Stomach (tissue), 4 donors: ENCODE data around the gene PDE4B.

ENCODE experiments used
- EP300 ChIP-seq: sonication (generic); formaldehyde crosslinking; IDR thresholded peaks from one replicate; pipeline ENCODE4 v1.6.1; 2017; ENCODE audit warnings: antibody characterized with exemption
- POLR2A ChIP-seq, 4 donors: fragments of 450-650 bp; IDR thresholded peaks; one replicate each; pipeline ENCODE4 v1.6.1; 2016; ENCODE audit warnings: antibody characterized with exemption in 4 of 4, control low read depth in 2 of 4, mild to moderate bottlenecking in 1 of 4, moderate library complexity in 1 of 4
- POLR2AphosphoS5 ChIP-seq, 3 donors: sonication (generic); formaldehyde crosslinking; IDR thresholded peaks; one replicate each; pipeline ENCODE4 v1.6.1; 2016; ENCODE audit warnings: antibody characterized with exemption in 3 of 3
- TF ChIP-seq, protein P1 (sequence below), 7 experiments: fragments of 450-650 bp in 4 of 7; fragments of 200-600 bp in 3 of 7; sonication (generic) in 3 of 7; IDR thresholded peaks; one replicate each; pipeline ENCODE4 v1.5.1; 2016 to 2019; ENCODE audit warnings: antibody characterized with exemption in 7 of 7, control low read depth in 2 of 7, mild to moderate bottlenecking in 1 of 7

DNA sequence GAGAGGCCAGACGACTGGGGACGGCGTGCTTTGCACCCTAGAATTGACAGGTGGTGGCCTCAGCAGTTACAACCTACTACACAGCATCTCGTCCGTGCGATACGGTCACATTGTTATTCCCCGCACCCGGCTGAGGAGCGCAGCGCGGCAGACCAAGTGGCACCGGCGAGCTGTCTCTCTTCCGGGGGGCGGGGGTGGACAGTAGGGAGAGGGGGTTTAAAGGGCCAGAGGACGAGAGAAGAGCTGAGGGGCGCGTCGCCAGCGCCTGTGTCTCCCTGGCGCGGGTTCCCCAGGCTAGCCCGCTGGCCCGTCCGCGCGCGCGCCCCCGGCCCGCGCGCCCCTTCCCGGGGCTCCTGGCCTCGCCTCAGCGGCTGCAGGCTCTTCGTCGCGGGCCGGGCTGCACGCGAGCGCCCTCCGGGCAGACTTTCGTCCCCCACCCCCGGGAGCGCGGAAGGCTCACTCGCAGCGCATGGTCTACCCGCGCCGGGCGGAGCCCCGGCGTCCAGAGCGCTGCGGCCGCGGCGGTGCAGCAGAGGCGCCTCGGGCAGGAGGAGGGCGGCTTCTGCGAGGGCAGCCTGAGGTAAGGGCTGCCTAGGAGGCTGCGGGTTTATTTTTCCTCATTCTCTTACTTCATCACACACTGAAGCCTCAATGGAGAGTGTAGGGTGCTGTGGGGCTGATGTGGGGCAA lies at the start of gene PDE4B:
- TF ChIP-seq, protein P1, sequence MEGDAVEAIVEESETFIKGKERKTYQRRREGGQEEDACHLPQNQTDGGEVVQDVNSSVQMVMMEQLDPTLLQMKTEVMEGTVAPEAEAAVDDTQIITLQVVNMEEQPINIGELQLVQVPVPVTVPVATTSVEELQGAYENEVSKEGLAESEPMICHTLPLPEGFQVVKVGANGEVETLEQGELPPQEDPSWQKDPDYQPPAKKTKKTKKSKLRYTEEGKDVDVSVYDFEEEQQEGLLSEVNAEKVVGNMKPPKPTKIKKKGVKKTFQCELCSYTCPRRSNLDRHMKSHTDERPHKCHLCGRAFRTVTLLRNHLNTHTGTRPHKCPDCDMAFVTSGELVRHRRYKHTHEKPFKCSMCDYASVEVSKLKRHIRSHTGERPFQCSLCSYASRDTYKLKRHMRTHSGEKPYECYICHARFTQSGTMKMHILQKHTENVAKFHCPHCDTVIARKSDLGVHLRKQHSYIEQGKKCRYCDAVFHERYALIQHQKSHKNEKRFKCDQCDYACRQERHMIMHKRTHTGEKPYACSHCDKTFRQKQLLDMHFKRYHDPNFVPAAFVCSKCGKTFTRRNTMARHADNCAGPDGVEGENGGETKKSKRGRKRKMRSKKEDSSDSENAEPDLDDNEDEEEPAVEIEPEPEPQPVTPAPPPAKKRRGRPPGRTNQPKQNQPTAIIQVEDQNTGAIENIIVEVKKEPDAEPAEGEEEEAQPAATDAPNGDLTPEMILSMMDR (IDR thresholded peaks at IDR 0.05), result no peak
- no peak for TF ChIP-seq POLR2A (IDR thresholded peaks at IDR 0.05)
- TF ChIP-seq EP300, result no peak
- no peak for TF ChIP-seq POLR2AphosphoS5 (IDR thresholded peaks at IDR 0.05)
